ENCODE data around the gene FGF1.

Gene FGF1

GRCh38 chr5:142685418-142686209, at the start of gene FGF1:
FGF1 (minus strand) TSS chr5:142686090; CDS start chr5:142614127, 71,963 bp downstream.
- no peak for DNase-seq

- DNase-seq, result no peak
Measured at GRCh38 chr5:142727735-142728047, 41.8 kb upstream of the FGF1 start.

- no peak for DNase-seq
Measured at GRCh38 chr5:142726188-142726731, 40.4 kb upstream of the FGF1 start.

GRCh38 chr5:142725231-142726187, 39.6 kb upstream of the FGF1 start:
- no peak for DNase-seq

- no peak for DNase-seq
Measured at GRCh38 chr5:142724821-142725220, 38.9 kb upstream of the FGF1 start.

- no peak for DNase-seq
Measured at GRCh38 chr5:142722896-142723295, 37.0 kb upstream of the FGF1 start.

- no peak for DNase-seq
Measured at GRCh38 chr5:142722146-142722545, 36.3 kb upstream of the FGF1 start.

- peak; percentile 33 for DNase-seq
Measured at GRCh38 chr5:142720641-142721271, 34.9 kb upstream of the FGF1 start.

GRCh38 chr5:142719836-142720370, 34.0 kb upstream of the FGF1 start:
- no peak for DNase-seq

GRCh38 chr5:142717582-142718215, 31.8 kb upstream of the FGF1 start:
- DNase-seq, result peak; percentile 11

GRCh38 chr5:142716963-142717362, 31.1 kb upstream of the FGF1 start:
- no peak for DNase-seq

GRCh38 chr5:142715291-142715690, 29.4 kb upstream of the FGF1 start:
- DNase-seq, result no peak

- peak; percentile 67 for DNase-seq
Measured at GRCh38 chr5:142713121-142713706, 27.3 kb upstream of the FGF1 start.

GRCh38 chr5:142703153-142703552, 17.3 kb upstream of the FGF1 start:
- no peak for DNase-seq

- no peak for DNase-seq
Measured at GRCh38 chr5:142701673-142702311, 15.9 kb upstream of the FGF1 start.

- no peak for DNase-seq
Measured at GRCh38 chr5:142700566-142700965, 14.7 kb upstream of the FGF1 start.

- DNase-seq, result peak; percentile 52
Measured at GRCh38 chr5:142699184-142699720, 13.4 kb upstream of the FGF1 start.

- DNase-seq, result no peak
Measured at GRCh38 chr5:142698447-142699183, 12.7 kb upstream of the FGF1 start.

GRCh38 chr5:142697356-142698255, 11.7 kb upstream of the FGF1 start:
- no peak for DNase-seq
